Pancreas (tissue), 10 donors: Measurements from ENCODE around the gene APP. TPM values are rescaled to one million over a fixed set of nuclear protein-coding genes. Genes with fewer than 3 reads are reported as not detected.
A peak's percentile ranks its signal among the peaks of the same experiment; 100 is the strongest.

Source experiments
- ATAC-seq, 4 donors: fragments of 200-7000 bp; cut with Tn5 transposase; one replicate each; pipeline versions ENCODE4 v1.8.0 to v1.9.1; 2020; ENCODE audit warnings: mild to moderate bottlenecking in 4 of 4, moderate library complexity in 4 of 4
- DNase-seq, 6 donors: peaks; one replicate each; pipeline ENCODE4 v3.0.0-alpha.2; 2020
- FAIRE-seq: peaks from 2 replicates; lab custom pipeline; 2012; peaks lifted over from hg19 to GRCh38; lab: Jason Lieb, UNC
- H3K27ac ChIP-seq, 4 donors: fragments of 200-600 bp; sonication (generic); 1 replicate in 3 of 4; 2 replicates in 1 of 4; pipeline versions ENCODE4 v1.5.0 to v1.8.0; 2020
- H3K27me3 ChIP-seq, 4 donors: fragments of 200-600 bp; one replicate each; pipeline ENCODE4 v1.8.0; 2021
- H3K36me3 ChIP-seq, 3 donors: fragments of 200-600 bp; sonication (generic) in 1 of 3; one replicate each; pipeline versions ENCODE4 v1.5.0 to v1.8.0; 2020 to 2021
- H3K4me1 ChIP-seq, 3 donors: fragments of 200-600 bp; one replicate each; pipeline ENCODE4 v1.8.0; 2021
- H3K4me3 ChIP-seq, 4 donors: fragments of 200-600 bp; sonication (generic) in 2 of 4; one replicate each; pipeline versions ENCODE4 v1.5.0 to v1.8.0; 2020 to 2021
- H3K9me3 ChIP-seq, 4 donors: fragments of 200-600 bp; one replicate each; pipeline ENCODE4 v1.8.0; 2021
- CTCF ChIP-seq, 4 donors: fragments of 200-600 bp; sonication (generic) in 3 of 4; IDR thresholded peaks; one replicate each; pipeline versions ENCODE4 v1.5.0 to v1.8.0; 2021; ENCODE audit warnings: antibody characterized with exemption in 4 of 4
- WGBS, 2 donors: extraction: QIAGEN DNeasy Blood & Tissue Kit; methylation state at CpG; one replicate each; pipeline ENCODE4 v1.1.7; 2013; 5-methylcytosine and 5-hydroxymethylcytosine counted together
- intact Hi-C, 3 donors: fragments of 100-400 bp; cut with DNase I; formaldehyde crosslinking; loops; one replicate each; pipeline versions ENCODE4 v1.11.1 to v1.14.2; 2022
- polyA plus RNA-seq, 2 donors: library from polyadenylated mRNA; stranded (reverse); fragments of 200-250 nt; gene quantifications; one replicate each; pipeline ENCODE4 v1.2.3, GENCODE V29; 2013
- total RNA-seq, 6 donors: library from RNA; stranded (reverse); fragmentation: NEBNext Ultra II Directional in 4 of 6; extraction: Animal tissue kit (Norgen Biotek cat#: 25700) in 4 of 6; gene quantifications; one replicate each; pipeline versions ENCODE4 v1.2.1 to v1.2.4, GENCODE V29; 2021 to 2023
- donor health status: healthy with polysubstance abuse.
- donor health status: DM: no; HTN: no; CAD: no; lungs with moderate emphysema.
- donor health status: DM: no; HTN: no; CAD: no.
- donor health status: control.
- donor health status: control.
- donor health status: Bipolar disorder and iron deficiency.
- donor health status: DM: yes; HTN: yes; CAD: no.
- donor health status: DM: no; HTN: no; CAD: no.
- donor health status: DM: no; HTN: no; CAD: no.
- donor health status: DM: yes; HTN: yes; CAD: no.

APP gene
- total and polyA plus RNA-seq, 8 donors: 50.7 to 372 (median 165) TPM

- Histone ChIP-seq H3K4me3 (no peak overlapping the region), H3K36me3 (no peaks in the 10 kb centered on the region), H3K4me1 (no peaks in the 10 kb centered on the region), H3K27me3 (no peaks in the 10 kb centered on the region), H3K9me3 (no peaks in the 10 kb centered on the region), H3K27ac (no peak overlapping the region)
- intact Hi-C loops: no loop called here
- ATAC-seq (no peak), DNase-seq (no peak), FAIRE-seq (no peak)
- 90 to 91% methylated on average over 4 of the region's 4 CpGs for WGBS, 2 donors
- no peak for TF ChIP-seq CTCF (IDR thresholded peaks at IDR 0.05)
Observed at GRCh38 chr21:26079366-26079765, 91.2 kb downstream of the APP start.

DNA sequence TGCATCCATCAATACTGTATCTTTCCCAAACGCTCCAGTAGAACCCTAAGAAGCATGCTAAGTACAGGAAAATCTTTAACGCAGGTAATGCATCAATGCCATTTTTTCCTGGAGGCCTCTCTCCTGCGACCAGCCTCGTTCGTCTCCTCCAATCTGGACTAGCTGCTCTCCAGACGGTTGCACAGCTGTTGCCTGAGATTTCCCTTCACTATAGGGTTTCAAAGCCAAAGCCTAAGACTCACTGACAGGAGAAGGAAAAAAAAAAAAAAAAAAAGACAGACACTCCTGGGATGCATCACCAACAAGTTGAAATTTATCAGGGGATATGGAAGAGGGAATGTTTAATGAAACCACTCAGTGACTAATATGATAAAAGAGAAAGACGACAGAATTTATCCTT lies 93.0 kb downstream of the APP start:
- WGBS, 2 donors: 77 to 86% methylated on average over 7 of the region's 7 CpGs
- intact Hi-C loops: no loop called here
- ATAC-seq (no peak), FAIRE-seq (no peak), DNase-seq (no peak)
- H3K4me3 ChIP-seq: no peak overlapping the region
- TF ChIP-seq CTCF (IDR thresholded peaks at IDR 0.05): no peak
- no peaks in the 10 kb centered on the region for H3K9me3 ChIP-seq
- H3K27me3 ChIP-seq: no peaks in the 10 kb centered on the region
- H3K36me3 ChIP-seq: no peaks in the 10 kb centered on the region
- no peaks in the 10 kb centered on the region for H3K4me1 ChIP-seq
- H3K27ac ChIP-seq: no peak overlapping the region

DNA sequence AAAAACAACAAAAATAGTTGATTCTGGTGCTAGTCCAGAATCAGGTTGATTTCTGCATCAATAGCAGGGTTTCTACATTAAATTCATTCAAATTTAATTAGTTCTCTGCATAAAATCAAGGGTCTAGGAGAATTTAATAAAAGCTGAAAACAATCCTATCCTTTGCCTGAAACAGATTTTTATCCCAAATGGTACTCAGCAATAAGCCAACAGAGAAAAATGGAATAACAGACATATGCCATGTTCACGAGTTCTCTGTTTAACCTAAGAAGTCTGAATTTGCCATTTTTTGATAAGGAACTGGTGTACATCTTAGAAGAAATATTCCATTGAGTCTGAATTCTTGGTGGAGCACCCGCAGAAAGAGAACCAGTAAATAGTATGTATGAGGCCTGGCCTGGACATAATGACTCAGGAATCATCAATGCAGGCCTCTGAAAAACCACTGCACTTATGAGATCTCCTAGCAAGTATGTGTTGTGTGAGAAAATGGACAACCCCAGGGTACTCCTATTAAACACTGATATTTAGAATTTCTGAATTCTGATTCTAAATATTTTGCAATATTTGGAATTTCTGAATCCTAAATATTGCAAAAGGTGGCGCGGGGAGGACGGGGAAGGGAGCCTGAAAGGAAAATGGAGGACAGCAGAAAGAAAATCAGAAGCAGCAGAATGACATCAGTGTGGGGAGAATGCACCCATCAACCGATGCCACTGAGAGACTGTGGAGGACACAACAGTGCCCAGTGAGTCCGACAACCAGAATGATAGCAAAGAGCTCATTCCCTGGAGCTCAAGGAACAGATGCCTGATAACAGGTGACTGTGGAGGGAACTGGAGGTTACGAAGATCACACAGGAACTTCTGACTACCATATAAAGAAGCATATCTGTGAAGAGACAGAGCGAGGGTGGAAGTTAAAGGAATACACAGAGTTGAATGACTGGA lies 97.6 kb downstream of the APP start:
- peaks cover 5 to 25% (median 8%) of the 10 kb centered on the region in 3 donors for H3K4me1 ChIP-seq
- H3K36me3 ChIP-seq: no peaks in the 10 kb centered on the region
- no peak for ATAC-seq
- H3K4me3 ChIP-seq: no peak overlapping the region
- FAIRE-seq: no peak
- H3K27me3 ChIP-seq: no peaks in the 10 kb centered on the region
- no peak for TF ChIP-seq CTCF (IDR thresholded peaks at IDR 0.05)
- H3K9me3 ChIP-seq: no peaks in the 10 kb centered on the region
- H3K27ac ChIP-seq: no peak overlapping the region
- 93 to 95% methylated on average over 9 of the region's 9 CpGs for WGBS, 2 donors
- intact Hi-C loops: no loop called here
- no peak for DNase-seq

DNA sequence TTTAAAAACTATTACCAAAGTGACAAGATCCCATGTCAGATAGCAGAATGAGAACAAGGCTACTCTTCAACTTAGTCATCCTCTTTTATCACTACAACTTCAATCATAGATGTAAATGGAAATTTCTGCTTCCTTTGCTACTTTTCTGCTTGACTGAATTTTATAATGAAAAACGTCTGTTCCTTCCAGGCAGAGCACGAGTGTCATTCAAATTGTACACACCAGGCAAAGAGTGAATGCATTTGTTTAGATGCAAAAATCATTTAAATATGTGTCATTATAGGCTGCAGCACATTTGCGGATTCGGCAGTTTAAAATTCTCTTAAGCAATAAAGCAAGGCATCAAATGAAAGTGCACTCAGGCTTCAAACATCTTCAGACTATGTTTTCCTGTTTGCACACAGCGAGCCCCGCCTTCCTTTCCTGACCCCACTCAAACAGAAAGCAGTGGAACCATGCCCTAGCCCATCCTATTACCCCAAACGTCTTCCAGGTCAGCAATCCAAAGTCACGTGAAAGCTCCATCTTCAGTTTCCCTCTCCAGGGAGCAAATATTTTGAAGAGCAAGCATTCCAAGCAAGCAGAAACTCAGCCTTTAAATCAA lies 99.6 kb downstream of the APP start:
- no peak overlapping the region for H3K4me3 ChIP-seq
- H3K27me3 ChIP-seq: no peaks in the 10 kb centered on the region
- intact Hi-C loops: no loop called here
- no peak for FAIRE-seq
- H3K27ac ChIP-seq: no peak overlapping the region
- no peaks in the 10 kb centered on the region for H3K9me3 ChIP-seq
- H3K36me3 ChIP-seq: no peaks in the 10 kb centered on the region
- peak in 1 of 6 donors; percentile 17 for DNase-seq
- peak in 3 of 4 donors; percentile 19 to 42 (median 34) for ATAC-seq
- WGBS, 2 donors: 57 to 68% methylated on average over 8 of the region's 8 CpGs
- TF ChIP-seq CTCF (IDR thresholded peaks at IDR 0.05): no peak
- peaks cover 6 to 26% (median 9%) of the 10 kb centered on the region in 3 donors for H3K4me1 ChIP-seq
